Stimulated activated naive CD8-positive, alpha-beta T cell treated with anti-CD3 and anti-CD28 coated beads, Interleukin-15, amount 100 ng/mL, for 72 hours (primary cell): Measurements from ENCODE around the gene PRTG.
"Not testable (repeated sequence)": the region's sequence is repeated elsewhere in the genome, so short reads cannot be mapped to it uniquely, and the experiment has no call there.

Source experiments
- ATAC-seq: fragments of 150-1000 bp; cut with Tn5 transposase; 2 replicates; pipeline ENCODE4 v1.10.0; 2021; ENCODE audit warnings: mild to moderate bottlenecking, moderate library complexity
- DNase-seq, 2 donors: peaks; one replicate each; pipeline ENCODE4 v3.0.0; 2021 to 2022
- H3K27ac Mint-ChIP-seq, 2 donors: one replicate each; pipeline ENCODE4 v1.8.0; 2022; ENCODE audit warnings: mild to moderate bottlenecking in 2 of 2, mixed read lengths in 2 of 2, moderate library complexity in 2 of 2
- H3K27me3 Mint-ChIP-seq: one replicate; pipeline ENCODE4 v1.8.0; 2022; ENCODE audit warnings: mixed read lengths
- H3K4me1 Mint-ChIP-seq: one replicate; pipeline ENCODE4 v1.8.0; 2022; ENCODE audit warnings: mild to moderate bottlenecking, mixed read lengths
- H3K4me3 Mint-ChIP-seq, 2 donors: one replicate each; pipeline ENCODE4 v1.8.0; 2022; ENCODE audit warnings: mild to moderate bottlenecking in 2 of 2, mixed read lengths in 2 of 2, moderate library complexity in 1 of 2
- H3K9me3 Mint-ChIP-seq, 2 donors: one replicate each; pipeline ENCODE4 v1.8.0; 2022; ENCODE audit warnings: mixed read lengths in 2 of 2

Gene PRTG

GRCh38 chr15:55764398-55764797, 21.4 kb upstream of the PRTG start:
- DNase-seq = no peak
- Mint-ChIP-seq H3K4me3 (no peak overlapping the region), H3K9me3 (no peaks in the 10 kb centered on the region)

GRCh38 chr15:55758580-55758986, 15.6 kb upstream of the PRTG start:
- Mint-ChIP-seq H3K27ac (peak overlapping the region in 1 of 2 donors; percentile 25), H3K9me3 (no peaks in the 10 kb centered on the region), H3K27me3 (peaks cover 16% of the 10 kb centered on the region), H3K4me1 (no peaks in the 10 kb centered on the region), H3K4me3 (no peak overlapping the region)
- DNase-seq (no peak), ATAC-seq (no peak)

More at GRCh38 chr15:55764398-55764797, 21.4 kb upstream of the PRTG start:
- Mint-ChIP-seq H3K4me1 (peaks cover 7% of the 10 kb centered on the region), H3K27me3 (no peaks in the 10 kb centered on the region), H3K27ac (no peak overlapping the region)
- ATAC-seq = no peak

GRCh38 chr15:55753433-55753832, 10.5 kb upstream of the PRTG start:
- ATAC-seq, H3K4me3 Mint-ChIP-seq, H3K9me3 Mint-ChIP-seq, DNase-seq, H3K4me1 Mint-ChIP-seq, H3K27ac Mint-ChIP-seq: not testable (repeated sequence)
- peaks cover 32% of the 10 kb centered on the region for H3K27me3 Mint-ChIP-seq

GRCh38 chr15:55750706-55751105, 7.8 kb upstream of the PRTG start:
- Mint-ChIP-seq H3K27me3 (peaks cover 25% of the 10 kb centered on the region), H3K4me1 (no peaks in the 10 kb centered on the region), H3K27ac (no peak overlapping the region), H3K9me3 (no peaks in the 10 kb centered on the region), H3K4me3 (no peak overlapping the region)
- no peak for ATAC-seq
- DNase-seq = no peak

- H3K4me3 Mint-ChIP-seq = peak overlapping the region; percentile 64 to 70
- peaks cover 6% of the 10 kb centered on the region for H3K4me1 Mint-ChIP-seq
- ATAC-seq (no peak), DNase-seq (no peak)
- H3K9me3 Mint-ChIP-seq = no peaks in the 10 kb centered on the region
- no peak overlapping the region for H3K27ac Mint-ChIP-seq
- peaks cover 29% of the 10 kb centered on the region for H3K27me3 Mint-ChIP-seq
Measured at GRCh38 chr15:55743729-55744655, 1.0 kb upstream of the PRTG start.

- no peak for DNase-seq
- peaks cover 22% of the 10 kb centered on the region for H3K27me3 Mint-ChIP-seq
- H3K4me1 Mint-ChIP-seq = peaks cover 6% of the 10 kb centered on the region
- peak overlapping the region; percentile 68 to 78 for H3K4me3 Mint-ChIP-seq
- no peak overlapping the region for H3K27ac Mint-ChIP-seq
- peak; percentile 55 for ATAC-seq
- no peaks in the 10 kb centered on the region for H3K9me3 Mint-ChIP-seq
Measured at GRCh38 chr15:55742498-55742926, 440 bp downstream of the PRTG start.

- peak; percentile 42 for ATAC-seq
- no peak overlapping the region for H3K4me3 Mint-ChIP-seq
- H3K4me1 Mint-ChIP-seq = peaks cover 6% of the 10 kb centered on the region
- peaks cover 22% of the 10 kb centered on the region for H3K27me3 Mint-ChIP-seq
- H3K27ac Mint-ChIP-seq = no peak overlapping the region
- no peaks in the 10 kb centered on the region for H3K9me3 Mint-ChIP-seq
- DNase-seq = peak in 1 of 2 donors; percentile 22
Measured at GRCh38 chr15:55741833-55742497, 987 bp downstream of the PRTG start.

- H3K27me3 Mint-ChIP-seq = peaks cover 28% of the 10 kb centered on the region
Measured at GRCh38 chr15:55740981-55741832, 1.7 kb downstream of the PRTG start.

GRCh38 chr15:55740359-55740878, 2.5 kb downstream of the PRTG start:
- Mint-ChIP-seq H3K27ac (no peak overlapping the region), H3K4me3 (no peak overlapping the region), H3K4me1 (peaks cover 6% of the 10 kb centered on the region), H3K9me3 (no peaks in the 10 kb centered on the region), H3K27me3 (peaks cover 35% of the 10 kb centered on the region)
- ATAC-seq (no peak), DNase-seq (no peak)

More at GRCh38 chr15:55740981-55741832, 1.7 kb downstream of the PRTG start:
- no peaks in the 10 kb centered on the region for H3K9me3 Mint-ChIP-seq
- no peak overlapping the region for H3K27ac Mint-ChIP-seq
- H3K4me3 Mint-ChIP-seq = no peak overlapping the region
- peaks cover 6% of the 10 kb centered on the region for H3K4me1 Mint-ChIP-seq
- ATAC-seq (no peak), DNase-seq (no peak)

- DNase-seq (no peak), ATAC-seq (no peak)
- no peak overlapping the region for H3K4me3 Mint-ChIP-seq
- H3K9me3 Mint-ChIP-seq = no peaks in the 10 kb centered on the region
- H3K27me3 Mint-ChIP-seq = peaks cover 29% of the 10 kb centered on the region
- H3K4me1 Mint-ChIP-seq = peaks cover 6% of the 10 kb centered on the region
- H3K27ac Mint-ChIP-seq = no peak overlapping the region
Measured at GRCh38 chr15:55739641-55740040, 3.3 kb downstream of the PRTG start.

GRCh38 chr15:55738715-55739114, 4.2 kb downstream of the PRTG start:
- Mint-ChIP-seq H3K4me3 (no peak overlapping the region), H3K27me3 (peaks cover 22% of the 10 kb centered on the region), H3K9me3 (no peaks in the 10 kb centered on the region), H3K4me1 (peaks cover 5% of the 10 kb centered on the region), H3K27ac (no peak overlapping the region)
- no peak for ATAC-seq
- no peak for DNase-seq

- no peak for DNase-seq
- Mint-ChIP-seq H3K27me3 (peaks cover 21% of the 10 kb centered on the region), H3K9me3 (no peaks in the 10 kb centered on the region), H3K4me1 (no peaks in the 10 kb centered on the region), H3K4me3 (no peak overlapping the region), H3K27ac (no peak overlapping the region)
- ATAC-seq = no peak
Measured at GRCh38 chr15:55737373-55737772, 5.6 kb downstream of the PRTG start.

GRCh38 chr15:55736756-55737155, 6.2 kb downstream of the PRTG start:
- peaks cover 21% of the 10 kb centered on the region for H3K27me3 Mint-ChIP-seq
- H3K4me3 Mint-ChIP-seq = no peak overlapping the region
- DNase-seq (no peak), ATAC-seq (no peak)
- no peaks in the 10 kb centered on the region for H3K4me1 Mint-ChIP-seq
- H3K27ac Mint-ChIP-seq = peak overlapping the region in 1 of 2 donors; percentile 71
- H3K9me3 Mint-ChIP-seq = no peaks in the 10 kb centered on the region

- Mint-ChIP-seq H3K4me1 (no peaks in the 10 kb centered on the region), H3K27ac (no peak overlapping the region), H3K9me3 (no peaks in the 10 kb centered on the region), H3K4me3 (no peak overlapping the region), H3K27me3 (peaks cover 21% of the 10 kb centered on the region)
- DNase-seq (no peak), ATAC-seq (no peak)
Measured at GRCh38 chr15:55734641-55735040, 8.3 kb downstream of the PRTG start.

- H3K27ac Mint-ChIP-seq, ATAC-seq, H3K4me3 Mint-ChIP-seq, DNase-seq, H3K9me3 Mint-ChIP-seq, H3K4me1 Mint-ChIP-seq: not testable (repeated sequence)
- peaks cover 30% of the 10 kb centered on the region for H3K27me3 Mint-ChIP-seq
Measured at GRCh38 chr15:55733461-55733860, 9.5 kb downstream of the PRTG start.
